ENCODE results near the gene CLRN1. TPM values are rescaled to one million over a fixed set of nuclear protein-coding genes. Genes with fewer than 3 reads are reported as not detected.

Gene CLRN1
- polyA plus RNA-seq, 5 donors: not detected

- no peak for DNase-seq
Measured at GRCh38 chr3:150876611-150877265, 95.8 kb downstream of the CLRN1 start.

Other genes starting within 250 kb of the CLRN1 start
- 10 to 100 TPM; 19.4 to 24.1 (median 21.5) TPM for gene SIAH2, start 209.6 kb downstream of the CLRN1 start, polyA plus RNA-seq (ENCODE audit: insufficient read depth in 1 of 5, insufficient read length in 5 of 5, low replicate concordance in 1 of 5)
- gene MINDY4B, start 67.3 kb downstream of the CLRN1 start, polyA plus RNA-seq (ENCODE audit: insufficient read depth in 1 of 5, insufficient read length in 5 of 5, low replicate concordance in 1 of 5): under 1 TPM in 1 of 5 donors, not detected in 4; 0.09 TPM
- 1 to 10 TPM in 1 of 5 donors, under 1 TPM in 4; 0.46 to 1.3 (median 0.73) TPM for gene MED12L, start 112.9 kb upstream of the CLRN1 start, polyA plus RNA-seq (ENCODE audit: insufficient read depth in 1 of 5, insufficient read length in 5 of 5, low replicate concordance in 1 of 5)
- gene GPR171, start 230.5 kb upstream of the CLRN1 start, polyA plus RNA-seq (ENCODE audit: insufficient read depth in 1 of 5, insufficient read length in 5 of 5, low replicate concordance in 1 of 5): 1 to 10 TPM in 2 of 5 donors, under 1 TPM in 3; 0.27 to 1.2 (median 0.65) TPM